GM18517 (cell line): ENCODE data around the gene DOCK11.
"Not testable (repeated sequence)": the region's sequence is repeated elsewhere in the genome, so short reads cannot be mapped to it uniquely, and the experiment has no call there.

Source experiments
- ATAC-seq: cut with Tn5 transposase; IDR thresholded peaks from one replicate; pipeline ENCODE4 v1.9.1; 2021; ENCODE audit warnings: mild to moderate bottlenecking, moderate library complexity; ENCODE audit not compliant: unreplicated experiment

DOCK11 gene

GRCh38 chrX:118565853-118566252 is 70.2 kb downstream of the DOCK11 start:
- ATAC-seq: no peak

GRCh38 chrX:118566359-118566758 is 70.7 kb downstream of the DOCK11 start:
- no peak for ATAC-seq

- ATAC-seq: no peak
Measured at GRCh38 chrX:118569676-118570075, 74.1 kb downstream of the DOCK11 start.

GRCh38 chrX:118570209-118570608 is 74.6 kb downstream of the DOCK11 start:
- ATAC-seq: no peak

GRCh38 chrX:118571836-118572235 is 76.2 kb downstream of the DOCK11 start:
- no peak for ATAC-seq

- ATAC-seq: no peak
Measured at GRCh38 chrX:118574666-118575065, 79.1 kb downstream of the DOCK11 start.

- ATAC-seq: no peak
Measured at GRCh38 chrX:118577041-118577440, 81.4 kb downstream of the DOCK11 start.

- ATAC-seq: no peak
Measured at GRCh38 chrX:118579417-118579816, 83.8 kb downstream of the DOCK11 start.

- ATAC-seq: not testable (repeated sequence)
Measured at GRCh38 chrX:118582926-118583325, 87.3 kb downstream of the DOCK11 start.

- no peak for ATAC-seq
Measured at GRCh38 chrX:118583781-118584180, 88.2 kb downstream of the DOCK11 start.

GRCh38 chrX:118585296-118585695 is 89.7 kb downstream of the DOCK11 start:
- ATAC-seq: no peak

GRCh38 chrX:118586206-118586605 is 90.6 kb downstream of the DOCK11 start:
- not testable (repeated sequence) for ATAC-seq

- ATAC-seq: no peak
Measured at GRCh38 chrX:118588715-118589114, 93.1 kb downstream of the DOCK11 start.

GRCh38 chrX:118589227-118589626 is 93.6 kb downstream of the DOCK11 start:
- no peak for ATAC-seq

- no peak for ATAC-seq
Measured at GRCh38 chrX:118593407-118593806, 97.8 kb downstream of the DOCK11 start.

GRCh38 chrX:118594697-118595420 is 99.2 kb downstream of the DOCK11 start:
- ATAC-seq: no peak

GRCh38 chrX:118595501-118596042 is 100.0 kb downstream of the DOCK11 start:
- ATAC-seq: no peak

- no peak for ATAC-seq
Measured at GRCh38 chrX:118596390-118596789, 100.8 kb downstream of the DOCK11 start.

- no peak for ATAC-seq
Measured at GRCh38 chrX:118603981-118604380, 108.4 kb downstream of the DOCK11 start.

- ATAC-seq: no peak
Measured at GRCh38 chrX:118612290-118612689, 116.7 kb downstream of the DOCK11 start.

- no peak for ATAC-seq
Measured at GRCh38 chrX:118614150-118614549, 118.5 kb downstream of the DOCK11 start.

- ATAC-seq: no peak
Measured at GRCh38 chrX:118615141-118615540, 119.5 kb downstream of the DOCK11 start.
